Measurements from ENCODE around the gene RBBP8NL. TPM values are rescaled to one million over a fixed set of nuclear protein-coding genes. Genes with fewer than 3 reads are reported as not detected.

The RBBP8NL gene
- total RNA-seq, 1 experiment from 2014 or later: 14.0 TPM

DNA sequence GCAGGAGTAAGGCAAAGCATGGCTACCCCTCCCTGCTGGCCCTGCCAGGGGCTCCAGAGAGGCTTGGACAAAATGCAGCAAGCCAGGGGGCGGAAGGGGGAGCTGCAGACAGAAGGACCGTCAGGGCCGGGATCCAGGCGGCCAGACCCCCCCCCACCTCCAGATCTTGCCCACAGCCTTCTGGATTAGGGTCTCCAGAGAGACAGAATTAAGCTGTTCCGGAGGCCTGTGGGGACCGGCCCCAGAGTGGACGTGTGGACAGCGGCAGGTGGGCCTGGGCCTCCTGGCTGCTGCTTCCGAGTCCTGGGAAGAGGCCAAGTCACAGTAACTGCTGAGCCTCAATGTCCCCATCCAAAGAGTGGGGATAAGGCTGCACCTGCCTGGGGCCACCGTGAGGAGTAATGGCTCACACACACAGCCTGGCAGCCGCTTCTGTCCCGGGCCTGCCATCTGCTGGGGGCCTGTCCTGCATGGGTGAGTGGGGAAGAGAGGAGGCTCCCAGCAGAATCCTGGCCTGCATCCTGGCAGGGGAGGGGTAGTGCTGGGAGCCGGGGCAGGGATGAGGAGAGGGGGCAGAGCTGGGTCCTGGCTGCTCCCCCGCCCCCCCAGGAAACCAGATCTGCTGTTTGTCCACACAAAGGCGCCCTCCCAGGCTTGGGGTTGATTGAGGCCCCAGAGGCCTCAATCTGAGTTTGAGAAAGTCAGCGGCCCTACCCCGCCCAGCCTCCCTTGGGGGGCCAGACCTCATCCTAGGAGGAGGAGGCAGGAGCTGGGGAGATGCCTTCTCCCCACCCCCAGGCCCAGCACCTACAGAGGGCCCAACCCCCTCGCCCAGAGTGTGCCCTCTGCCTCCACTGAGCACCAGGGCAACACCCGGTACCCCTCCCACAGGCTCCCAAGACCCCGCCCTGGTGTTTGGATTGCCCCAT, 64.1 kb downstream of the RBBP8NL start:
- ChIA-PET CTCF (interaction anchor here (0.7 to 2.1 kb wide), 3 partner anchors 13 to 129 kb away, joined by 3 to 10 read pairs (median 5); no protein-coding TSS in a partner anchor), POLR2A (ENCODE audit: unreplicated experiment) (interaction anchor here (2.3 kb wide), 1 partner anchor 13 kb away, joined by 21 read pairs; no protein-coding TSS in a partner anchor)
- Histone ChIP-seq H3K9me3 (ENCODE audit: insufficient read depth, low read depth) (no peaks in the 10 kb centered on the region), H3K27ac (peak overlapping the region; percentile 92), H3K36me3 (ENCODE audit: low read depth) (0 out of 2 replicates have a peak, but pooled peaks cover 5% of the 10 kb centered on the region), H2AFZ (no peak overlapping the region), H3K9me2 (ENCODE audit: insufficient read depth) (no peaks in the 10 kb centered on the region), H4K20me1 (ENCODE audit: insufficient read depth) (peaks cover 22% of the 10 kb centered on the region), H3K4me1 (replicated peaks; ENCODE audit: insufficient read depth) (peaks cover 62% of the 10 kb centered on the region), H3F3A (ENCODE audit: insufficient read depth, low read depth) (peaks cover 50% of the 10 kb centered on the region), H3K4me3 (peak overlapping the region; percentile 78), H3K27me3 (ENCODE audit: insufficient read depth, low read depth) (no peaks in the 10 kb centered on the region), H3K4me2 (peak overlapping the region; percentile 96), H3K79me2 (ENCODE audit: low read depth) (peaks cover 71% of the 10 kb centered on the region)
- TF ChIP-seq, protein P1, sequence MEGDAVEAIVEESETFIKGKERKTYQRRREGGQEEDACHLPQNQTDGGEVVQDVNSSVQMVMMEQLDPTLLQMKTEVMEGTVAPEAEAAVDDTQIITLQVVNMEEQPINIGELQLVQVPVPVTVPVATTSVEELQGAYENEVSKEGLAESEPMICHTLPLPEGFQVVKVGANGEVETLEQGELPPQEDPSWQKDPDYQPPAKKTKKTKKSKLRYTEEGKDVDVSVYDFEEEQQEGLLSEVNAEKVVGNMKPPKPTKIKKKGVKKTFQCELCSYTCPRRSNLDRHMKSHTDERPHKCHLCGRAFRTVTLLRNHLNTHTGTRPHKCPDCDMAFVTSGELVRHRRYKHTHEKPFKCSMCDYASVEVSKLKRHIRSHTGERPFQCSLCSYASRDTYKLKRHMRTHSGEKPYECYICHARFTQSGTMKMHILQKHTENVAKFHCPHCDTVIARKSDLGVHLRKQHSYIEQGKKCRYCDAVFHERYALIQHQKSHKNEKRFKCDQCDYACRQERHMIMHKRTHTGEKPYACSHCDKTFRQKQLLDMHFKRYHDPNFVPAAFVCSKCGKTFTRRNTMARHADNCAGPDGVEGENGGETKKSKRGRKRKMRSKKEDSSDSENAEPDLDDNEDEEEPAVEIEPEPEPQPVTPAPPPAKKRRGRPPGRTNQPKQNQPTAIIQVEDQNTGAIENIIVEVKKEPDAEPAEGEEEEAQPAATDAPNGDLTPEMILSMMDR (conservative IDR thresholded peaks at IDR 0.05): no peak
- no peak for TF ChIP-seq EZH2 (IDR thresholded peaks at IDR 0.05; ENCODE audit: low read depth)
- peak in 1 of 2 experiments; percentile 62 for DNase-seq
- intact Hi-C loops (cut with micrococcal nuclease; ENCODE audit: unreplicated experiment): no loop called here
- BruUV-seq (replicated peaks): no TSS peak

DNA sequence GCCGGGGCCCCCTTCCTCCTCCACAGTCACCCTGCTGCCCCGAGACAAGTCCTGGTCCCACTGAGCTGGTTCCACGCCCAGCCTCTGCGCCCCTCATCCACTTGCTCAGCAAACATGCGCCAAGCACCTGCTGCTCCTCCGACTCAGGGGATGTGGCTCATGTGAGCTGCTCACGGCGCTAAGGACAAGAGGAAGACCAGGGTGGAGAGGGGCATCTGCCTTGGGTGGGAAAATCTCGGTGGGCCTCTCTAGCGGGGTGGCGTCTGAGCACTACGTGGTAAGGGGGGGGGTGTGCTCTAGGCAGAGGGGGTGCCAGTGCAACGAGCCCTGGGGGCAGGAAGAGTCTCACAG, 64.8 kb downstream of the RBBP8NL start:
- no peaks in the 10 kb centered on the region for H3K9me3 ChIP-seq (ENCODE audit: insufficient read depth, low read depth)
- H3K4me3 ChIP-seq: peak overlapping the region; percentile 78
- H3K9me2 ChIP-seq (ENCODE audit: insufficient read depth): no peaks in the 10 kb centered on the region
- TF ChIP-seq, protein P1 (conservative IDR thresholded peaks at IDR 0.05): no peak
- no peak for TF ChIP-seq EZH2 (IDR thresholded peaks at IDR 0.05; ENCODE audit: low read depth)
- peak overlapping the region; percentile 92 for H3K27ac ChIP-seq
- 0 out of 2 replicates have a peak, but pooled peaks cover 5% of the 10 kb centered on the region for H3K36me3 ChIP-seq (ENCODE audit: low read depth)
- H4K20me1 ChIP-seq (ENCODE audit: insufficient read depth): peaks cover 22% of the 10 kb centered on the region
- DNase-seq: no peak
- no peaks in the 10 kb centered on the region for H3K27me3 ChIP-seq (ENCODE audit: insufficient read depth, low read depth)
- H3F3A ChIP-seq (ENCODE audit: insufficient read depth, low read depth): peaks cover 57% of the 10 kb centered on the region
- intact Hi-C loops (cut with micrococcal nuclease; ENCODE audit: unreplicated experiment): no loop called here
- BruUV-seq (replicated peaks): no TSS peak
- ChIA-PET POLR2A (ENCODE audit: unreplicated experiment) (interaction anchor here (2.3 kb wide), 1 partner anchor 12 kb away, joined by 21 read pairs; no protein-coding TSS in a partner anchor), CTCF (interaction anchor here (0.9 kb wide), 1 partner anchor 13 kb away, joined by 18 read pairs; no protein-coding TSS in a partner anchor)
- H3K79me2 ChIP-seq (ENCODE audit: low read depth): peaks cover 78% of the 10 kb centered on the region
- peaks cover 62% of the 10 kb centered on the region for H3K4me1 ChIP-seq (replicated peaks; ENCODE audit: insufficient read depth)
- H2AFZ ChIP-seq: no peak overlapping the region
- H3K4me2 ChIP-seq: peak overlapping the region; percentile 96

DNA sequence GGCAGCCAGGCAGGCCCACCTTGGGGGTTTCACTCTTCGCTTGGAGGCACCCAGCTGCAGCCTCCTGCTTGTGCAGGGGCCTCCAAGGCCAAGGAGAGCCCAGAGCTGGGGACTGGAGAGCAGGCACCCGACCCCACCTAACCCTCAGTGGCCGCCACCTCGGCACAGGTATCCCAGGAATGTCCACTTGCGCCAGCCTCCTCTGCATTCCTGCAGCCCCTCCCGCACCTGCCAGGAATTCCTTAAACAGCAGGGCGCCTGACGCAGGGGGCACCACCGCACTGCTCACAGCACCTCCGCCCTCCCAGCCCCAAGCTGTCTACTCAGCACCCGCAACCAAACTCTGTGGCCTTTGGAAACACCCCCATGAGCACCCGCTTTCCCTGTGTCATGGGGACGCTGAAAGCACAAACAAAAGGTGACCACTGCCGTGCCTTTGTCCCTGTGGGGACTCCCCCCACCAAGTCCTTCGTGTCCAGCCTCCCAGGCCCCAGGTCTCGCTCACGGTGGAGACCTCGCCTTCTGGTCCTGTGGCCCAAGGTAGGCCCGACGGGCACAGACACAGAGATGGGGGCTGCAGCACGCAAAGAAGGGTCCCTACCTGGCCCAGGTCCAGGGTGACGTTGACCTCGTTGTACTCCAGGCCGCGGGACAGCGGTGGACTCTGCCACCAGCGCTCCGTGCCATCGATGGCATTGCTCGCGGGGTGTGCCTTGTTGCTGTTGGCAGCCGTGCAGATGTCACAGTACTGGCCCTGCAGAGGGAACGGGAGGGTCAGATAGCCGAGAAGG, 65.3 kb downstream of the RBBP8NL start:
- no peaks in the 10 kb centered on the region for H3K27me3 ChIP-seq (ENCODE audit: insufficient read depth, low read depth)
- H3K36me3 ChIP-seq (ENCODE audit: low read depth): 0 out of 2 replicates have a peak, but pooled peaks cover 5% of the 10 kb centered on the region
- H3K79me2 ChIP-seq (ENCODE audit: low read depth): peaks cover 84% of the 10 kb centered on the region
- ChIA-PET CTCF (interaction anchor here (0.9 kb wide), 1 partner anchor 12 kb away, joined by 18 read pairs; no protein-coding TSS in a partner anchor), POLR2A (ENCODE audit: unreplicated experiment) (interaction anchor here (0.6 to 2.3 kb wide), 2 partner anchors 12 to 24 kb away, joined by 5 to 21 read pairs; no protein-coding TSS in a partner anchor)
- H3K9me3 ChIP-seq (ENCODE audit: insufficient read depth, low read depth): no peaks in the 10 kb centered on the region
- peak overlapping the region; percentile 92 for H3K27ac ChIP-seq
- TF ChIP-seq, protein P1 (conservative IDR thresholded peaks at IDR 0.05): no peak
- no peak for TF ChIP-seq EZH2 (IDR thresholded peaks at IDR 0.05; ENCODE audit: low read depth)
- peak overlapping the region; percentile 78 for H3K4me3 ChIP-seq
- H3F3A ChIP-seq (ENCODE audit: insufficient read depth, low read depth): peaks cover 59% of the 10 kb centered on the region
- peak overlapping the region; percentile 96 for H3K4me2 ChIP-seq
- intact Hi-C loops (cut with micrococcal nuclease; ENCODE audit: unreplicated experiment): no loop called here
- no TSS peak for BruUV-seq (replicated peaks)
- H3K4me1 ChIP-seq (replicated peaks; ENCODE audit: insufficient read depth): peaks cover 66% of the 10 kb centered on the region
- no peak overlapping the region for H2AFZ ChIP-seq
- peak; percentile 94 to 99 for DNase-seq
- H3K9me2 ChIP-seq (ENCODE audit: insufficient read depth): no peaks in the 10 kb centered on the region
- H4K20me1 ChIP-seq (ENCODE audit: insufficient read depth): peaks cover 22% of the 10 kb centered on the region

Data from PC-9 (cell line).